NT2/D1 (cell line): ENCODE data around the gene ERI3.

Experiments used
- SUZ12 ChIP-seq: IDR thresholded peaks from 2 replicates; pipeline ENCODE4 v1.6.1; 2011; ENCODE audit not compliant: insufficient read length, insufficient read depth; ENCODE audit errors: extremely low read depth
- ZNF274 ChIP-seq: IDR thresholded peaks from 2 replicates; pipeline ENCODE4 v1.6.1; 2011; ENCODE audit warnings: mild to moderate bottlenecking, low read depth, low read length

DNA sequence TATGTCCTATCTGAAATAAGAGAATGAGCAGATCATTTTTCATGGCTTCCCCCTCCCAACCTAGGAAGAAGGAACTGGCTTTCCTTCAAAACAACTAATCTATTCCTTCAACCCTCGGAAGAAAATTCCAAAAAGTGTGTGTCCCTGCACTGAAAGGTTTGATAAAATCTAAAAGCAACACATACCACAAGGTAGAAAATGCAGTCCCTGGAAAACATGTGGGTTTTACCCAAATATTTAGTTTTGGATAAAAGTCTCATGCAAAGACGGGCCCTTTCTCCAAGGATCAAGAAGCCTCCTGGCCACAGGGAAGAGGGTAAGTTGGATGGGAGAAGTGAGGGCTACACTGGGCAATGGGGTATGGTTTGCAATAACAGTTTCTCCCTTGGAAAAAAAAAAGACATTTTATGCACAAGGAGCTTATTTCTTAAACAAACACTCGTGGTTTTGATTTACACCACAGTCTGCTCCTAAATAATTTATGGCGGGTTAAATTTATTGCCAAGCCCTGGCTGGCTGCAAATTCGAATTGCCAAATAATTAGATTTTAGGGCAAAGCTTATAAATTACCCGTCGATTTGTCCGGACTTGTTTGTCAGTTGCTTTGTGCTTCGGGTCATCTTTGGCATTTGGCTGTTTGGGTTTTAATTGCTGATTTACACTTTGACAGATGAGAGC, 28.9 kb downstream of the ERI3 start:
- no peak for TF ChIP-seq ZNF274
- TF ChIP-seq SUZ12 = no peak
